ENCODE data around the gene TGFBR2. TPM values are rescaled to one million over a fixed set of nuclear protein-coding genes. Genes with fewer than 3 reads are reported as not detected.

The TGFBR2 gene
- total RNA-seq, 2 donors from 2014 or later: 91.8 to 143 TPM

DNA sequence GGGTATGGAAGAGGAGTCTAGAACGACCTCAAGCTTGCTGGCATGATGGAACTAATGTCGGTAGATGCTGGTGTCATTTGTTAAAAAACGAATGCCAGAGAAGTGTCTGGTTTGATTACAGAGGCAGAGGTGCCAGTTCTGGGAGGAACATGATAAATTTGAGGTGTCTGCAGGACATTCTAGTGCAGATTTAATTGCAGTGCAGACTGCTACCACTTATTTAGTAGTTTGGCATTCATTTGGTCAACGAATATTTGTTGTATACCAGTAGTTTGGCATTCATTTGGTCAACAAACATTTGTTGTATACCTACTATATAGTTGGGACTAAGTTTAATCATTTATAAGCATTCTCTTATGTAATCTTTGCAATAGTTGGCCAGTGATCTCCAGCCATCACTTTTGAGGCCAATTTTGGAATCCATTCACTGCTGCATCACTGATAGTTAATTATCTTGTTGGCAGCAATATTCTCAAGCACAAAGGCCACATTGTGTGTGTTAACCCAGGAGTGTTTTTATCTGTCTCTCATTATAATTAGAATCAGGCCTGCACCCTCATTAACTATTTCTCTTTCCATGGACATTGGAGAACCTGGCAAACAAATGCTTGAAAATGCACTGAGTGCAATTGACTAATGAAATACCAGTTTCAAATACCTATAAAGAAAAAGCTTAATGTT, 19.5 kb upstream of the TGFBR2 start:
- TF ChIP-seq POLR2A (IDR thresholded peaks at IDR 0.05): no peak
- TF ChIP-seq, protein P1, sequence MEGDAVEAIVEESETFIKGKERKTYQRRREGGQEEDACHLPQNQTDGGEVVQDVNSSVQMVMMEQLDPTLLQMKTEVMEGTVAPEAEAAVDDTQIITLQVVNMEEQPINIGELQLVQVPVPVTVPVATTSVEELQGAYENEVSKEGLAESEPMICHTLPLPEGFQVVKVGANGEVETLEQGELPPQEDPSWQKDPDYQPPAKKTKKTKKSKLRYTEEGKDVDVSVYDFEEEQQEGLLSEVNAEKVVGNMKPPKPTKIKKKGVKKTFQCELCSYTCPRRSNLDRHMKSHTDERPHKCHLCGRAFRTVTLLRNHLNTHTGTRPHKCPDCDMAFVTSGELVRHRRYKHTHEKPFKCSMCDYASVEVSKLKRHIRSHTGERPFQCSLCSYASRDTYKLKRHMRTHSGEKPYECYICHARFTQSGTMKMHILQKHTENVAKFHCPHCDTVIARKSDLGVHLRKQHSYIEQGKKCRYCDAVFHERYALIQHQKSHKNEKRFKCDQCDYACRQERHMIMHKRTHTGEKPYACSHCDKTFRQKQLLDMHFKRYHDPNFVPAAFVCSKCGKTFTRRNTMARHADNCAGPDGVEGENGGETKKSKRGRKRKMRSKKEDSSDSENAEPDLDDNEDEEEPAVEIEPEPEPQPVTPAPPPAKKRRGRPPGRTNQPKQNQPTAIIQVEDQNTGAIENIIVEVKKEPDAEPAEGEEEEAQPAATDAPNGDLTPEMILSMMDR (IDR thresholded peaks at IDR 0.05): no peak
- H3K4me3 ChIP-seq: no peak overlapping the region
- H3K9me3 ChIP-seq: no peaks in the 10 kb centered on the region
- no peaks in the 10 kb centered on the region for H3K36me3 ChIP-seq (replicated peaks in 1 of 2; ENCODE audit: insufficient read depth in 1 of 2, low read depth in 2 of 2)
- DNase-seq (no peak), ATAC-seq (no peak)
- WGBS, 2 donors: 76 to 78% methylated on average over 4 of the region's 4 CpGs
- intact Hi-C loops (cut with DNase I): no loop called here
- no peaks in the 10 kb centered on the region for H3K27me3 ChIP-seq
- peaks cover 12% of the 10 kb centered on the region for H3K4me1 ChIP-seq
- H3K27ac ChIP-seq: no peak overlapping the region

DNA sequence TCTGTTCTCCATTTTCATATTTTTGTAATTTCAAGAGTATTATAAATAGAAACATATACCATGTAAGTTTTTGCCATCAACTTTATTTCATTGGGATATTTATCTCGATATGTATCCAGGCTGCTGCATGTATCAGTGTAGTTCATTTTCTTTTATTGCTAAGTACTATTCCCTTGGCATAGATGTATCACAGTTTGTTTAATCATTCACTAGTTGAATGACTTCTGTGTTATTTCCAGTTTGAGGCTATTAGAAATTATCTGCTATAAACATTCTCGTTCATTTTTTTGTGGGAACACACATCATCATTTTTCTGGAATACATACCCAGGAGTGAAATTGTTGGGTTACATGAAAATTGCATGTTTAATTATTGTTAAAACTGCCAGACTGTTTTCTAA, 18.5 kb upstream of the TGFBR2 start:
- peaks cover 12% of the 10 kb centered on the region for H3K4me1 ChIP-seq
- no peaks in the 10 kb centered on the region for H3K27me3 ChIP-seq
- no peak overlapping the region for H3K4me3 ChIP-seq
- no peaks in the 10 kb centered on the region for H3K36me3 ChIP-seq (replicated peaks in 1 of 2; ENCODE audit: insufficient read depth in 1 of 2, low read depth in 2 of 2)
- H3K9me3 ChIP-seq: no peaks in the 10 kb centered on the region
- H3K27ac ChIP-seq: no peak overlapping the region
- intact Hi-C loops (cut with DNase I): no loop called here
- 55 to 58% methylated on average over 2 of the region's 2 CpGs for WGBS, 2 donors
- DNase-seq: no peak
- TF ChIP-seq, protein P1 (IDR thresholded peaks at IDR 0.05): no peak
- TF ChIP-seq POLR2A (IDR thresholded peaks at IDR 0.05): no peak
- no peak for ATAC-seq

DNA sequence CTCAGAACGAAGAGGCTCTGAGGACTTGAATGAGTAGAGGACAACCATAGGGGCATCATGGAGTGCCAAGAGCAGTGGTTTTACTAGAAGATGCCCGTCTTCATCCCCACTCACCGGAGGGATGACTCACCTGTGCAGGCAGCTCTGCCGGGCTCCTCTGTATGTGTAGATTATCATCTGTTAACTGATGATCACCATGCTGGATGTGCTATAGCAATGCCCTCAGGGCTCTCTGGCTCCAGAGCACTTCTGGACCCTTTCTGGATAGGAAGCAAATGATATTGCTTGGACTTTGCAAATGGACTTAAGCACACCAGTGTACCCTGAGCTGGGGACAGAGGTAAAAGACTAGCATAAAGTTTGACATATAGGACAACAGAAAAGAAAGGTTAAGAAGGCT, 10.2 kb upstream of the TGFBR2 start:
- Histone ChIP-seq H3K27me3 (no peaks in the 10 kb centered on the region), H3K4me1 (peaks cover 44% of the 10 kb centered on the region), H3K27ac (peak overlapping the region; percentile 84 to 91 (median 88)), H3K4me3 (no peak overlapping the region), H3K36me3 (replicated peaks in 1 of 2; ENCODE audit: insufficient read depth in 1 of 2, low read depth in 2 of 2) (no peaks in the 10 kb centered on the region), H3K9me3 (no peaks in the 10 kb centered on the region)
- no peak for ATAC-seq
- DNase-seq: no peak
- intact Hi-C loops (cut with DNase I): no loop called here
- TF ChIP-seq, protein P1 (IDR thresholded peaks at IDR 0.05): no peak
- TF ChIP-seq POLR2A (IDR thresholded peaks at IDR 0.05): no peak
- 78 to 81% methylated on average over 4 of the region's 4 CpGs for WGBS, 2 donors

DNA sequence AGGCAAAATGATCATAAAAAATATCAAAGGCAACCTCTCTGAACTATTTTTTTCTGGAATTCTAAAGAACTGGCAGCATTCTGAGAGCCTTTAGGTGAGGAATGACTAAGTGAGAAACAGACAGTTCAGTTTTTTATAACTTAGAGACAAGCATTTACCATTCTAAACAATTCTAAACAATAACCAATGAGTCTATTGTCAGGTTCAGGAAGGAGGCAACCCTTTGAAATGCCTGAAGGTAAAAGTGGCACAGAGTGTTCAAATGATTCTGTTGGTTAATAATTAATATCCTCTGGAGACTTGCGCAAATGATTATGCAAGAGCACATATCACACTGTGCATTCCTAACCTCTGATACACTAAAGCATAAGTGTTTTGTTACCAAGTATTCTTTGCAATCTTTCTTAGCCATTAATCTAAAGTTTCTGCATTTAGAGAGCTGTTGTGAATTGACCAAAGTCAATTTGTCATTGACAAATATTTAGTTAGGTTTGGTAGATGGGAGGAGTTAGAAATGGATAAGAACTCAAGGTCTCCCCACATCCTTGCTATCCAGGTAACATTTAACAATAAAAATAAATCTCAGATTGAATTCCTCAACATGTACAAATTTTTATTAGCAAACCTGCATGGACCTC, 9.2 kb upstream of the TGFBR2 start:
- Histone ChIP-seq H3K9me3 (no peaks in the 10 kb centered on the region), H3K27ac (peak overlapping the region; percentile 84 to 91 (median 88)), H3K4me3 (no peak overlapping the region), H3K27me3 (no peaks in the 10 kb centered on the region), H3K36me3 (replicated peaks in 1 of 2; ENCODE audit: insufficient read depth in 1 of 2, low read depth in 2 of 2) (no peaks in the 10 kb centered on the region), H3K4me1 (peaks cover 44% of the 10 kb centered on the region)
- intact Hi-C loops (cut with DNase I): no loop called here
- DNase-seq (peak in 3 of 4 donors; percentile 26 to 71 (median 57)), ATAC-seq (peak; percentile 99)
- 6 to 19% methylated on average over 1 of the region's 1 CpG for WGBS, 2 donors
- TF ChIP-seq POLR2A (IDR thresholded peaks at IDR 0.05): peak in 2 of 3 donors; percentile 56 to 65
- TF ChIP-seq, protein P1 (IDR thresholded peaks at IDR 0.05): no peak

DNA sequence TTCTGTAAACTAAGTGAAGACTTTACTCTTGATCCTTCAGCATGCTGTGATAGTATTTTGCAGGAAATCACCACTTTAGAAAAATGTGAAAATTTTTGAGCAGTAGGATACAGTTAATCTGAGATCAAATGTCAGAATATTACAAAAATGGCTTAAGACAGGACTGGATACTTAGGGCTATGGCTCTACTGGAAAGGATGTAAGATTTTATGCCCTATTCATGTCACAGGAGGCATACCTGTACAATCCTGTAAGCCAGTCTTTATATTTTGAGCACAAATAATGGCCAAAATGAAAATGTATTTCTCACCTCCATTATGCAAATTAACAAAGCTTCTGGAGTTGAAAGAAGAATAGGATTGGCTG, 8.6 kb upstream of the TGFBR2 start:
- TF ChIP-seq, protein P1 (IDR thresholded peaks at IDR 0.05): no peak
- no peak for TF ChIP-seq POLR2A (IDR thresholded peaks at IDR 0.05)
- Histone ChIP-seq H3K36me3 (replicated peaks in 1 of 2; ENCODE audit: insufficient read depth in 1 of 2, low read depth in 2 of 2) (no peaks in the 10 kb centered on the region), H3K27me3 (no peaks in the 10 kb centered on the region), H3K9me3 (no peaks in the 10 kb centered on the region), H3K4me1 (peaks cover 44% of the 10 kb centered on the region), H3K4me3 (no peak overlapping the region), H3K27ac (peak overlapping the region; percentile 84 to 91 (median 88))
- peak; percentile 3 for ATAC-seq
- no peak for DNase-seq
- intact Hi-C loops (cut with DNase I): no loop called here
